Gastrocnemius medialis (tissue), 4 donors: ENCODE results near the gene RALGAPA1.

Source experiments
- CTCF ChIP-seq, 5 experiments: fragments of 450-650 bp in 3 of 5; fragments of 200-600 bp in 2 of 5; sonication (generic) in 2 of 5; IDR thresholded peaks in 4 of 5; conservative IDR thresholded peaks in 1 of 5; 1 replicate in 4 of 5; 2 replicates in 1 of 5; pipeline ENCODE4 v1.5.1; 2016 to 2019; ENCODE audit warnings: antibody characterized with exemption in 5 of 5, mild to moderate bottlenecking in 3 of 5, moderate library complexity in 3 of 5
- POLR2A ChIP-seq, 2 donors: fragments of 450-650 bp; IDR thresholded peaks; one replicate each; pipeline ENCODE4 v1.6.1; 2017; ENCODE audit warnings: antibody characterized with exemption in 2 of 2, mild to moderate bottlenecking in 2 of 2, moderate library complexity in 2 of 2

GRCh38 chr14:35578639-35579038 is 230.5 kb downstream of the RALGAPA1 start:
- no peak for TF ChIP-seq CTCF (IDR thresholded peaks at IDR 0.05 in 4 of 5, conservative IDR thresholded peaks at IDR 0.05 in 1 of 5)
- no peak for TF ChIP-seq POLR2A (IDR thresholded peaks at IDR 0.05)
